ENCODE measurements around the gene SEC61A2.

SEC61A2 gene

GRCh38 chr10:12180221-12180974, 50.9 kb downstream of the SEC61A2 start:
- no peak for DNase-seq (ENCODE audit: low read depth, low spot score)
- CTCF ChIA-PET = interaction anchor here (1.0 to 2.7 kb wide), 3 partner anchors 10 to 35 kb away, joined by 3 to 7 read pairs (median 4); no protein-coding TSS in a partner anchor
- TF ChIP-seq, protein P1, sequence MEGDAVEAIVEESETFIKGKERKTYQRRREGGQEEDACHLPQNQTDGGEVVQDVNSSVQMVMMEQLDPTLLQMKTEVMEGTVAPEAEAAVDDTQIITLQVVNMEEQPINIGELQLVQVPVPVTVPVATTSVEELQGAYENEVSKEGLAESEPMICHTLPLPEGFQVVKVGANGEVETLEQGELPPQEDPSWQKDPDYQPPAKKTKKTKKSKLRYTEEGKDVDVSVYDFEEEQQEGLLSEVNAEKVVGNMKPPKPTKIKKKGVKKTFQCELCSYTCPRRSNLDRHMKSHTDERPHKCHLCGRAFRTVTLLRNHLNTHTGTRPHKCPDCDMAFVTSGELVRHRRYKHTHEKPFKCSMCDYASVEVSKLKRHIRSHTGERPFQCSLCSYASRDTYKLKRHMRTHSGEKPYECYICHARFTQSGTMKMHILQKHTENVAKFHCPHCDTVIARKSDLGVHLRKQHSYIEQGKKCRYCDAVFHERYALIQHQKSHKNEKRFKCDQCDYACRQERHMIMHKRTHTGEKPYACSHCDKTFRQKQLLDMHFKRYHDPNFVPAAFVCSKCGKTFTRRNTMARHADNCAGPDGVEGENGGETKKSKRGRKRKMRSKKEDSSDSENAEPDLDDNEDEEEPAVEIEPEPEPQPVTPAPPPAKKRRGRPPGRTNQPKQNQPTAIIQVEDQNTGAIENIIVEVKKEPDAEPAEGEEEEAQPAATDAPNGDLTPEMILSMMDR (IDR thresholded peaks at IDR 0.05; ENCODE audit: insufficient read depth, low read length, missing control alignments) = no peak
- POLR2A ChIA-PET = interaction anchor here (0.5 to 0.7 kb wide), 2 partner anchors 18 to 588 kb away, joined by 3 read pairs; no protein-coding TSS in a partner anchor
- no peak overlapping the region for H3K4me3 ChIP-seq (ENCODE audit: low read depth, low read length)

DNA sequence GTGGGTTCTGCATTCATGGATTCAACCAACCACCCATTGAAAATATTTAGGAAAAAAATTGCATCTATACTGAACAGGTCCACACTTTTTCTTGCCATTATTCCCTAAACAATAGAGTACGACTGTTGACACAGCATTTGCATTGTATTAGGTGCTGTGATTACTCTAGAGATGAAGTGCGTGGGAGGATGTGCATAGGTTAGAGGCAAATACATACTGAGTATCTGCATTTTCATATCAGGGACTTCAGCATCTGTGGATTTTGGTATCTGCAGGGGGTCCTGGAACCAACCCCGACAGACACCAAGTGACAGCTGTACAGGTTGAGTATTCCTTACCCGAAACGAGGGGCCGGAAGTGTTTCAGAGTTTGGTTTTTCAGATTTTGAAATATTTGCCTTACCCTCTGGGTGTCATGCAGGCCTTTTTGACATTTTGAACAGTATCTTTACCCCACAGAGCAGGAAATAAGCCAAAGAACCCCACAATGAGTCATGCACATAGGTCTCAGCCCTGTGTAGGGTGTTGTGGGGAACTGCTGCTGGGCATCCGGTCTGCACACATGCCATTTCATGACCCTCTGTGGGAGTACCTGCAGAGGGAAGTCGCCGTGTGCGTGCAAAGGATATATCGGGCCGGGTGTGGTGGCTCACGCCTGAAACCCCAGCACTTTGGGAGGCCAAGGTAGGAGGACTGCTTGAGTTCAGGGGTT, 51.7 kb downstream of the SEC61A2 start:
- TF ChIP-seq, protein P1 (IDR thresholded peaks at IDR 0.05; ENCODE audit: insufficient read depth, low read length, missing control alignments) = no peak
- ChIA-PET POLR2A (interaction anchor here (0.5 kb wide), 1 partner anchor 587 kb away, joined by 3 read pairs; no protein-coding TSS in a partner anchor), CTCF (interaction anchor here (1.0 to 2.7 kb wide), 3 partner anchors 9 to 34 kb away, joined by 3 to 7 read pairs (median 4); no protein-coding TSS in a partner anchor)
- no peak for DNase-seq (ENCODE audit: low read depth, low spot score)
- H3K4me3 ChIP-seq (ENCODE audit: low read depth, low read length) = no peak overlapping the region

DNA sequence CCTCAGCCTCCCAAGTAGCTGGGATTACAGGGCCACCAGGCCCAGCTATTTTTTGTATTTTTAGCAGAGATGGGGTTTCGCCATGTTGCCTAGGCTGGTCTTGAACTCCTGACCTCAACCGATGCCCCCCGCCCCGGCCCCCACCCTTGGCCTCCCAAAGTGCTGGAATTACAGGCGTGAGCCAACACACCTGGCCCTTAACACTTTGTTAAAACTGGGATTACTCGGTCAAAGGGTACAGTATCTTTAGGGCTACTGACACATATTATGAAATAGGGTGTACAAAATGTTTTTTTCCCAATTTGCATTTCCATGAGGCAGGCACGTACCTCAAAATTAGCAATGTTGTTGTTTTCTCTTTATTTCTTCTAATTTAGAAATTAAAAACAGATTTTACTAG, 54.7 kb downstream of the SEC61A2 start:
- ChIA-PET CTCF (interaction anchor here (1.2 to 1.4 kb wide), 2 partner anchors 9 to 31 kb away, joined by 3 to 5 read pairs; no protein-coding TSS in a partner anchor), POLR2A (interaction anchor here (1.0 kb wide), 1 partner anchor 11 kb away, joined by 3 read pairs; no protein-coding TSS in a partner anchor)
- no peak overlapping the region for H3K4me3 ChIP-seq (ENCODE audit: low read depth, low read length)
- DNase-seq (ENCODE audit: low read depth, low spot score) = no peak
- TF ChIP-seq, protein P1 (IDR thresholded peaks at IDR 0.05; ENCODE audit: insufficient read depth, low read length, missing control alignments) = no peak

GRCh38 chr10:12186323-12186722, 56.8 kb downstream of the SEC61A2 start:
- no peak overlapping the region for H3K4me3 ChIP-seq (ENCODE audit: low read depth, low read length)
- TF ChIP-seq, protein P1 (IDR thresholded peaks at IDR 0.05; ENCODE audit: insufficient read depth, low read length, missing control alignments) = no peak
- CTCF ChIA-PET = interaction anchor here (1.3 kb wide), 1 partner anchor 10 kb away, joined by 3 read pairs; no protein-coding TSS in a partner anchor
- POLR2A ChIA-PET = no interaction called here
- DNase-seq (ENCODE audit: low read depth, low spot score) = no peak

DNA sequence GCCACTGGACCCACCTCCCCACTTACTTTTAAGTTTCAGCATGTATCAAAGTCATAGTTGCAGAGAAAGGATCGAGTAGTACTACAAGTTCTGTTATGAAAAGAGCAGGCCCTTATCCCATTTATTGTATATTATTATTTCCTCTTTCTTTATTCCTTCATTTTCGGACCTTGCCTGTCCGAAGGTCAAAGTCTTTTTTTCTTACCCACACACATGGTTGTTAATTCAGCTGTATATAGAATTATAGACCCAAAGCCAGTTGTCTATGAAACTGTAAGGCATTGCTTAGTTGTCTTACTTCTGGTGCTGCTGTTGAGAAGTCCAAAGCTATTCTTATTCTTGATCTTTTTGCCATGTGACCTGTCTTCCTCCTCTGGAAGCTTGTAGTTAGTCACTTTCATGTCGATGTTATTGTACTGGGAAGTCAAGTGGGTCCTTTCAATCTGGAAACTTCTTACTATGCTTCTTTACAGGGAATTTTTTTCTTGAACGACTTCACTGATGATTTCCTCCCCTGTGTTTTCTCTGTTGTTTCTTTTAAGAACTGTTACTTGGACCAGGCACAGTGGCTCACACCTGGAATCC, 57.9 kb downstream of the SEC61A2 start:
- ChIA-PET CTCF (interaction anchor here (0.6 to 0.7 kb wide), 2 partner anchors 9 to 41 kb away, joined by 3 read pairs; partner anchors contain the start of genes CDC123 and NUDT5), POLR2A (no interaction called here)
- DNase-seq (ENCODE audit: low read depth, low spot score) = no peak
- TF ChIP-seq, protein P1 (IDR thresholded peaks at IDR 0.05; ENCODE audit: insufficient read depth, low read length, missing control alignments) = no peak
- no peak overlapping the region for H3K4me3 ChIP-seq (ENCODE audit: low read depth, low read length)
